Activated B cell treated with CpG ODN at 0.5 μM for 24 hours (primary cell): ENCODE measurements around the gene GTF2H3. TPM values are rescaled to one million over a fixed set of nuclear protein-coding genes. Genes with fewer than 3 reads are reported as not detected.

Source experiments
- ATAC-seq: fragments of 200-7000 bp; cut with Tn5 transposase; one replicate; pipeline ENCODE4 v1.10.0; 2021; ENCODE audit warnings: low read depth, mild to moderate bottlenecking, moderate library complexity
- CTCF ChIA-PET: fragments of 350-600 bp; sonication (Branson Sonifier 250); formaldehyde crosslinking; loops from one replicate; lab custom pipeline; 2021; ENCODE audit warnings: antibody characterized with exemption; lab: Charles Lee
- POLR2A ChIA-PET: fragments of 350-600 bp; sonication (Branson Sonifier 250); formaldehyde crosslinking; loops from one replicate; lab custom pipeline; 2021; ENCODE audit warnings: antibody characterized with exemption; lab: Charles Lee
- DNase-seq: peaks from one replicate; pipeline ENCODE4 v3.0.0; 2022
- H3K27ac Mint-ChIP-seq: one replicate; pipeline ENCODE4 v1.8.0; 2020; ENCODE audit warnings: mixed read lengths
- H3K27me3 Mint-ChIP-seq: one replicate; pipeline ENCODE4 v1.8.0; 2021; ENCODE audit warnings: mixed read lengths
- H3K36me3 Mint-ChIP-seq: one replicate; pipeline ENCODE4 v1.8.0; 2021; ENCODE audit warnings: low read depth, mixed read lengths
- H3K4me1 Mint-ChIP-seq: one replicate; pipeline ENCODE4 v1.8.0; 2021; ENCODE audit warnings: mixed read lengths
- H3K4me3 Mint-ChIP-seq: one replicate; pipeline ENCODE4 v1.8.0; 2020; ENCODE audit warnings: mild to moderate bottlenecking, mixed read lengths
- H3K9me3 Mint-ChIP-seq: one replicate; pipeline ENCODE4 v1.8.0; 2020; ENCODE audit warnings: mixed read lengths
- intact Hi-C: fragments of 100-400 bp; cut with micrococcal nuclease; formaldehyde crosslinking; loops from one replicate; pipeline ENCODE4 v1.15.1; 2024
- total RNA-seq: library from RNA; stranded (reverse); gene quantifications from 2 replicates; pipeline ENCODE4 v1.2.3, GENCODE V29; 2022
- TF ChIP-seq, protein P1 (sequence below): fragments of 200-600 bp; IDR thresholded peaks from one replicate; pipeline ENCODE4 v1.8.0; 2022; ENCODE audit warnings: antibody characterized with exemption, mild to moderate bottlenecking

GTF2H3 gene
- total RNA-seq, 1 donor from 2014 or later: 33.8 TPM

DNA sequence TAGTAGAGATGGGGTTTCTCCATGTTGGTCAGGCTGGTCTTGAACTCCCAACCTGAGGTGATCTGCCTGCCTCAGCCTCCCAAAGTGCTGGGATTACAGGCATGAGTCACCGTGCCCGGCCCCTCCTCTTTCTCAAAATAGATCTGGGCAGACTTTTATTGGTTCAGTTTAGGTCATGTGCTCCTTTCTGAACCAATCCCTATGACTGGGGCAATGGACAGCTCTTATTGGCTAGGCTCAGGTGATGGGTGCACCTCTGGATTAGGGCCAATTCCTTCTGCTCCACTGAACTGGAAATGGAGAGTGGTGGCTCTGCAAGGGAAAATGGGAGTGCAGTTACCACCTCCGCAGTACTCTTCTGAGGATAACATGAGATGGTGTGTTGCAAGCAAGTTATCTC is 72.3 kb downstream of the GTF2H3 start:
- peaks cover 13% of the 10 kb centered on the region for H3K36me3 Mint-ChIP-seq
- TF ChIP-seq, protein P1, sequence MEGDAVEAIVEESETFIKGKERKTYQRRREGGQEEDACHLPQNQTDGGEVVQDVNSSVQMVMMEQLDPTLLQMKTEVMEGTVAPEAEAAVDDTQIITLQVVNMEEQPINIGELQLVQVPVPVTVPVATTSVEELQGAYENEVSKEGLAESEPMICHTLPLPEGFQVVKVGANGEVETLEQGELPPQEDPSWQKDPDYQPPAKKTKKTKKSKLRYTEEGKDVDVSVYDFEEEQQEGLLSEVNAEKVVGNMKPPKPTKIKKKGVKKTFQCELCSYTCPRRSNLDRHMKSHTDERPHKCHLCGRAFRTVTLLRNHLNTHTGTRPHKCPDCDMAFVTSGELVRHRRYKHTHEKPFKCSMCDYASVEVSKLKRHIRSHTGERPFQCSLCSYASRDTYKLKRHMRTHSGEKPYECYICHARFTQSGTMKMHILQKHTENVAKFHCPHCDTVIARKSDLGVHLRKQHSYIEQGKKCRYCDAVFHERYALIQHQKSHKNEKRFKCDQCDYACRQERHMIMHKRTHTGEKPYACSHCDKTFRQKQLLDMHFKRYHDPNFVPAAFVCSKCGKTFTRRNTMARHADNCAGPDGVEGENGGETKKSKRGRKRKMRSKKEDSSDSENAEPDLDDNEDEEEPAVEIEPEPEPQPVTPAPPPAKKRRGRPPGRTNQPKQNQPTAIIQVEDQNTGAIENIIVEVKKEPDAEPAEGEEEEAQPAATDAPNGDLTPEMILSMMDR: no peak
- H3K27me3 Mint-ChIP-seq: no peaks in the 10 kb centered on the region
- ChIA-PET CTCF (no interaction called here), POLR2A (no interaction called here)
- ATAC-seq (no peak), DNase-seq (no peak)
- intact Hi-C loops: no loop called here
- H3K4me1 Mint-ChIP-seq: peaks cover 2% of the 10 kb centered on the region
- no peak overlapping the region for H3K27ac Mint-ChIP-seq
- H3K9me3 Mint-ChIP-seq: no peaks in the 10 kb centered on the region
- no peak overlapping the region for H3K4me3 Mint-ChIP-seq

DNA sequence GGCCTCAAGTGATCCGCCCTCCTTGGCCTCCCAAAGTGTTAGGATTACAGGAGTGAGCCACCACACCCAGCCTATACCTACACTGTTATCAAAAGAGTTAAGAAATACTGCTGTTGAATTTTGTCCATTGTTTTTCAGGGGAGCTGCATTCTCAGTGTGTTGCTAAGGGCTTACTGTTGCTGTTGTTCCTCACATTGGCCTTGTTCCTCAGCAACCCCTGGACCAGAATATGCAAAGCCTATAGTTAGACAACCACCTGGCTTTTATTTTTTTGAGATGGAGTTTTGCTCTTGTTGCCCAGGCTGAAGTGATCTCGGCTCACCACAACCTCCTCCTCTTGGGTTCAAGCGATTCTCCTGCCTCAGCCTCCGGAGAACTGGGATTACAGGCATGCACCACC is 73.8 kb downstream of the GTF2H3 start:
- ChIA-PET POLR2A (no interaction called here), CTCF (no interaction called here)
- no peak for DNase-seq
- Mint-ChIP-seq H3K36me3 (peaks cover 10% of the 10 kb centered on the region), H3K27me3 (no peaks in the 10 kb centered on the region), H3K4me1 (peaks cover 9% of the 10 kb centered on the region), H3K4me3 (no peak overlapping the region), H3K9me3 (no peaks in the 10 kb centered on the region), H3K27ac (no peak overlapping the region)
- intact Hi-C loops: no loop called here
- TF ChIP-seq, protein P1: no peak
- no peak for ATAC-seq

Other genes starting within 250 kb of the GTF2H3 start
- 29.4 and 36.0 TPM in 2 replicates for gene KMT5A, start 249.7 kb upstream of the GTF2H3 start, total RNA-seq
- gene RILPL2, start 197.1 kb upstream of the GTF2H3 start, total RNA-seq: 11.2 and 12.2 TPM in 2 replicates
- 39.5 and 51.5 TPM in 2 replicates for gene SNRNP35, start 175.7 kb upstream of the GTF2H3 start, total RNA-seq
- 0.67 and 0.69 TPM in 2 replicates for gene RILPL1, start 100.1 kb upstream of the GTF2H3 start, total RNA-seq
- gene TMED2, start 49.3 kb upstream of the GTF2H3 start, total RNA-seq: 92.5 and 108 TPM in 2 replicates
- gene DDX55, start 31.7 kb upstream of the GTF2H3 start, total RNA-seq: 28.8 and 35.0 TPM in 2 replicates
- gene EIF2B1, start 143 bp upstream of the GTF2H3 start, total RNA-seq: 67.3 and 79.7 TPM in 2 replicates
- 10.3 and 11.9 TPM in 2 replicates for gene TCTN2, start 37.3 kb downstream of the GTF2H3 start, total RNA-seq
- gene ATP6V0A2, start 78.5 kb downstream of the GTF2H3 start, total RNA-seq: 54.9 and 57.8 TPM in 2 replicates
- 0.32 and 0.51 TPM in 2 replicates for gene DNAH10, start 128.5 kb downstream of the GTF2H3 start, total RNA-seq